H9 (cell line): Measurements from ENCODE around the gene CACNB4. TPM values are rescaled to one million over a fixed set of nuclear protein-coding genes. Genes with fewer than 3 reads are reported as not detected.

Source experiments
- DNase-seq: peaks from one replicate; pipeline ENCODE4 v3.0.0-alpha.2; 2017
- H2AFZ ChIP-seq: one replicate; pipeline ENCODE4 v1.6.1; 2013; ENCODE audit warnings: mild to moderate bottlenecking, low read length, control low read depth, moderate library complexity
- H2AK5ac ChIP-seq: 2 replicates; pipeline ENCODE4 v1.6.1; 2013; ENCODE audit warnings: low read length, control low read depth, mixed read lengths; ENCODE audit not compliant: insufficient read length
- H2BK120ac ChIP-seq: one replicate; pipeline ENCODE4 v1.6.1; 2013; ENCODE audit warnings: low read depth, mild to moderate bottlenecking, low read length, control low read depth, inconsistent platforms; ENCODE audit not compliant: poor library complexity, severe bottlenecking
- H2BK12ac ChIP-seq: 2 replicates; pipeline ENCODE4 v1.6.1; 2013; ENCODE audit warnings: low read length, control low read depth, mixed read lengths, low read depth; ENCODE audit not compliant: insufficient read length
- H2BK15ac ChIP-seq: 2 replicates; pipeline ENCODE4 v1.6.1; 2013; ENCODE audit warnings: low read depth, low read length, control low read depth
- H2BK20ac ChIP-seq: one replicate; pipeline ENCODE4 v1.6.1; 2013; ENCODE audit warnings: low read depth, mild to moderate bottlenecking, low read length, control low read depth, inconsistent platforms; ENCODE audit not compliant: poor library complexity, severe bottlenecking
- H2BK5ac ChIP-seq: 2 replicates; pipeline ENCODE4 v1.6.1; 2013; ENCODE audit warnings: low read length, control low read depth, mixed read lengths; ENCODE audit not compliant: insufficient read length
- H3K14ac ChIP-seq: 2 replicates; pipeline ENCODE4 v1.6.1; 2013; ENCODE audit warnings: low read length, control low read depth; ENCODE audit not compliant: insufficient read depth
- H3K18ac ChIP-seq: 2 replicates; pipeline ENCODE4 v1.6.1; 2013; ENCODE audit warnings: low read depth, mild to moderate bottlenecking, mixed read lengths, low read length, control low read depth; ENCODE audit not compliant: insufficient read length
- H3K23ac ChIP-seq: 2 replicates; pipeline ENCODE4 v1.6.1; 2013; ENCODE audit warnings: low read length, control low read depth, mixed read lengths, low read depth; ENCODE audit not compliant: insufficient read length
- H3K23me2 ChIP-seq: 2 replicates; pipeline ENCODE4 v1.6.1; 2013; ENCODE audit warnings: low read depth, mild to moderate bottlenecking, mixed read lengths, low read length, control low read depth; ENCODE audit not compliant: insufficient read length, poor library complexity, severe bottlenecking
- H3K27ac ChIP-seq: 2 replicates; pipeline ENCODE4 v1.5.1; 2013; ENCODE audit warnings: low read length, control low read depth, mixed read lengths, low read depth; ENCODE audit not compliant: insufficient read length
- H3K27me3 ChIP-seq: 2 replicates; pipeline ENCODE4 v1.6.1; 2013; ENCODE audit warnings: low read length, control low read depth, inconsistent platforms; ENCODE audit not compliant: insufficient read depth
- H3K4ac ChIP-seq: 2 replicates; pipeline ENCODE4 v1.6.1; 2013; ENCODE audit warnings: low read depth, mild to moderate bottlenecking, control low read depth, inconsistent platforms, low read length, moderate library complexity
- H3K4me1 ChIP-seq: 2 replicates; pipeline ENCODE4 v1.6.1; 2013; ENCODE audit warnings: low read length, control low read depth, inconsistent platforms; ENCODE audit not compliant: insufficient read depth
- H3K4me2 ChIP-seq: 2 replicates; pipeline ENCODE4 v1.6.1; 2013; ENCODE audit warnings: low read length, control low read depth, mixed read lengths; ENCODE audit not compliant: insufficient read length, insufficient read depth
- H3K56ac ChIP-seq: 2 replicates; pipeline ENCODE4 v1.6.1; 2013; ENCODE audit warnings: low read depth, mild to moderate bottlenecking, mixed read lengths, low read length, control low read depth; ENCODE audit not compliant: insufficient read length
- H3K79me1 ChIP-seq: 2 replicates; pipeline ENCODE4 v1.6.1; 2013; ENCODE audit warnings: low read depth, mild to moderate bottlenecking, moderate library complexity, low read length, control low read depth, inconsistent platforms; ENCODE audit not compliant: insufficient read depth, poor library complexity, severe bottlenecking
- H3K79me2 ChIP-seq: 2 replicates; pipeline ENCODE4 v1.6.1; 2013; ENCODE audit warnings: low read length, control low read depth, inconsistent platforms; ENCODE audit not compliant: insufficient read depth
- H3K9ac ChIP-seq: 2 replicates; pipeline ENCODE4 v1.6.1; 2013; ENCODE audit warnings: low read length, control low read depth, mixed read lengths; ENCODE audit not compliant: insufficient read length; ENCODE audit errors: extremely low read depth
- H3K9me3 ChIP-seq: one replicate; pipeline ENCODE4 v1.6.1; 2013; ENCODE audit warnings: low read depth, low read length, inconsistent platforms; ENCODE audit not compliant: control insufficient read depth
- H3T11ph ChIP-seq: one replicate; pipeline ENCODE4 v1.6.1; 2013; ENCODE audit warnings: mild to moderate bottlenecking, low read length, control low read depth, inconsistent platforms
- H4K20me1 ChIP-seq: one replicate; pipeline ENCODE4 v1.6.1; 2013; ENCODE audit not compliant: control insufficient read depth, insufficient read length, insufficient read depth
- H4K5ac ChIP-seq: 2 replicates; pipeline ENCODE4 v1.6.1; 2013; ENCODE audit warnings: low read depth, mild to moderate bottlenecking, mixed read lengths, low read length, control low read depth; ENCODE audit not compliant: insufficient read length
- H4K8ac ChIP-seq: replicated peaks from 2 replicates; pipeline ENCODE4 v1.6.1; 2013; ENCODE audit warnings: low read length, control low read depth, mixed read lengths, low read depth; ENCODE audit not compliant: insufficient read length
- H4K91ac ChIP-seq: 2 replicates; pipeline ENCODE4 v1.6.1; 2013; ENCODE audit warnings: low read depth, mild to moderate bottlenecking, moderate library complexity, mixed read lengths, low read length, control low read depth; ENCODE audit not compliant: insufficient read length
- H3K27ac Mint-ChIP-seq, 3 experiments: 2 replicates in 2 of 3; 3 replicates in 1 of 3; pipeline ENCODE4 v1.8.0; 2020 to 2021; ENCODE audit warnings: mixed read lengths in 3 of 3, mild to moderate bottlenecking in 1 of 3, moderate library complexity in 1 of 3
- H3K27me3 Mint-ChIP-seq: 2 replicates; pipeline ENCODE4 v1.8.0; 2021; ENCODE audit warnings: low read depth, mild to moderate bottlenecking, moderate library complexity, mixed read lengths
- H3K36me3 Mint-ChIP-seq, 3 experiments: 2 replicates in 2 of 3; 3 replicates in 1 of 3; pipeline ENCODE4 v1.8.0; 2020 to 2021; ENCODE audit warnings: low read depth in 3 of 3, mixed read lengths in 3 of 3; ENCODE audit not compliant: insufficient read depth in 1 of 3
- H3K4me1 Mint-ChIP-seq, 2 experiments: 2 replicates each; pipeline ENCODE4 v1.8.0; 2020; ENCODE audit warnings: mixed read lengths in 2 of 2
- H3K4me3 Mint-ChIP-seq, 2 experiments: 2 replicates in 1 of 2; 3 replicates in 1 of 2; pipeline ENCODE4 v1.8.0; 2020 to 2021; ENCODE audit warnings: mild to moderate bottlenecking in 2 of 2, mixed read lengths in 2 of 2, moderate library complexity in 1 of 2
- H3K9me3 Mint-ChIP-seq, 2 experiments: 2 replicates in 1 of 2; 3 replicates in 1 of 2; pipeline ENCODE4 v1.8.0; 2020; ENCODE audit warnings: mild to moderate bottlenecking in 2 of 2, mixed read lengths in 2 of 2, moderate library complexity in 1 of 2
- WGBS: extraction: QIAGEN DNeasy Blood & Tissue Kit; methylation state at CpG from one replicate; pipeline ENCODE4 v1.1.7; 2013; ENCODE audit warnings: missing lambda C conversion rate, low lambda C conversion rate, mixed read lengths; ENCODE audit not compliant: insufficient read length; ENCODE audit errors: extremely low coverage; 5-methylcytosine and 5-hydroxymethylcytosine counted together
- total RNA-seq: library from RNA; stranded (reverse); gene quantifications from 2 replicates; pipeline ENCODE4 v1.2.1, GENCODE V29; 2021
- TF ChIP-seq, protein P1 (sequence below): fragments of 200-600 bp; sonication (generic); conservative IDR thresholded peaks from 3 replicates; pipeline ENCODE4 v1.8.0; 2021; ENCODE audit warnings: antibody characterized with exemption, mild to moderate bottlenecking

The CACNB4 gene
- total RNA-seq, 1 experiment from 2014 or later = 1.4 TPM

DNA sequence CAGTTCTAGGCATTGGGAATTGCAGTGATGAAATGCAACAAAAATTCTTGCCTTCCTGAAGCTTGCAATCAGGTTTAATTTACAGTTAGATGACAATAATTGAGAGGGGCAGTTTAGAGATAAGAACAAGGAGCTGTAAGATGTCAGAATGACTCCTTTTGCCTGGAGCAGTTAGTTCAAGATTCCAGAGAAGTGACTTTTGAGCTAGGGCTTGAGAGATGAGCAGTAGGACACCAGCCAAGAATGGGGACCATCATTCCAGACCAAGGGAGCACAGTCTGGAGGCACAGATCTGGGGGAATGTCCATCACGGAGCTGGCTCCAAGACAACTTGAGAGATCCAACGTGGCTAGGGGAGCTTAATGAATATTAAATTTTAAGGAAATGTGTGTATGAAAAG, 26.8 kb downstream of the CACNB4 start:
- Mint-ChIP-seq H3K27ac (no peak overlapping the region), H3K4me3 (no peak overlapping the region), H3K36me3 (no peaks in the 10 kb centered on the region), H3K9me3 (no peaks in the 10 kb centered on the region; a peak in 1 of 5 replicates), H3K4me1 (peaks cover 13 to 15% of the 10 kb centered on the region in 2 experiments), H3K27me3 (no peaks in the 10 kb centered on the region)
- Histone ChIP-seq H2BK20ac (no peak overlapping the region), H2AFZ (no peak overlapping the region), H3K4ac (no peak overlapping the region), H3K79me2 (0 out of 2 replicates have a peak, but pooled peaks cover 2% of the 10 kb centered on the region), H2BK120ac (no peak overlapping the region), H3K27me3 (no peaks in the 10 kb centered on the region), H4K8ac (no peak overlapping the region), H3K14ac (no peak overlapping the region), H4K20me1 (no peaks in the 10 kb centered on the region), H3K9me3 (no peaks in the 10 kb centered on the region), H3K9ac (no peak overlapping the region), H3K23ac (no peak overlapping the region), H3K56ac (no peak overlapping the region), H3K23me2 (no peaks in the 10 kb centered on the region), H4K5ac (no peak overlapping the region), H3K4me1 (peaks cover 7% of the 10 kb centered on the region; the same call in 1 of the 2 replicates), H2AK5ac (peak overlapping the region; percentile 41), H3K27ac (no peak overlapping the region), H3K18ac (no peak overlapping the region), H4K91ac (no peak overlapping the region), H3K4me2 (no peak overlapping the region), H3T11ph (no peak overlapping the region), H2BK15ac (no peak overlapping the region), H3K79me1 (no peaks in the 10 kb centered on the region), H2BK12ac (no peak overlapping the region), H2BK5ac (no peak overlapping the region)
- no CpG with 5 or more reads among the region's 2 CpGs for WGBS
- TF ChIP-seq, protein P1, sequence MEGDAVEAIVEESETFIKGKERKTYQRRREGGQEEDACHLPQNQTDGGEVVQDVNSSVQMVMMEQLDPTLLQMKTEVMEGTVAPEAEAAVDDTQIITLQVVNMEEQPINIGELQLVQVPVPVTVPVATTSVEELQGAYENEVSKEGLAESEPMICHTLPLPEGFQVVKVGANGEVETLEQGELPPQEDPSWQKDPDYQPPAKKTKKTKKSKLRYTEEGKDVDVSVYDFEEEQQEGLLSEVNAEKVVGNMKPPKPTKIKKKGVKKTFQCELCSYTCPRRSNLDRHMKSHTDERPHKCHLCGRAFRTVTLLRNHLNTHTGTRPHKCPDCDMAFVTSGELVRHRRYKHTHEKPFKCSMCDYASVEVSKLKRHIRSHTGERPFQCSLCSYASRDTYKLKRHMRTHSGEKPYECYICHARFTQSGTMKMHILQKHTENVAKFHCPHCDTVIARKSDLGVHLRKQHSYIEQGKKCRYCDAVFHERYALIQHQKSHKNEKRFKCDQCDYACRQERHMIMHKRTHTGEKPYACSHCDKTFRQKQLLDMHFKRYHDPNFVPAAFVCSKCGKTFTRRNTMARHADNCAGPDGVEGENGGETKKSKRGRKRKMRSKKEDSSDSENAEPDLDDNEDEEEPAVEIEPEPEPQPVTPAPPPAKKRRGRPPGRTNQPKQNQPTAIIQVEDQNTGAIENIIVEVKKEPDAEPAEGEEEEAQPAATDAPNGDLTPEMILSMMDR = no peak
- DNase-seq = no peak
